Inflammatory macrophage (primary cell): Measurements from ENCODE around the gene ACTR2.
A peak's percentile ranks its signal among the peaks of the same experiment; 100 is the strongest.
"Not testable (repeated sequence)": the region's sequence is repeated elsewhere in the genome, so short reads cannot be mapped to it uniquely, and the experiment has no call there.

Source experiments
- DNase-seq, 2 donors: peaks; one replicate each; pipeline ENCODE4 v3.0.0-alpha.2; 2020 to 2022

ACTR2 gene

DNA sequence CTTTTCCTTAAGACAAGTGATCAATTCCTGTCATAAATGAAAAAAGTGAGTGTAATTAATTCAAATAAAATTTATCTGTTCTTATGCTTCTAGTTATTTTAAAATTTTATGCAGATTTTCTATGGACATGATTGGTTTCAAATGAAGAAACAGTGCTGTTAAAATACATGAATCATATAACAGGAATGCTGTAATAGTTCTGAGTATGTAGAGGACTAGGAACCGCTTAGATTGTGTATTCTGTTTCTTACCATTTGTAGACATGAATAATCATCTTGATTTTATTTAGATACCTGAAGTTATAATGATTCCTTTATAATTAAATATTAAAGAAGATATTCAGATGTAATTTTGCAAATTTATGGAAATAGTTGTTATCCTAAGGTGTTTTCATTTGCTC is 3.5 kb downstream of the ACTR2 start:
- DNase-seq = no peak

DNA sequence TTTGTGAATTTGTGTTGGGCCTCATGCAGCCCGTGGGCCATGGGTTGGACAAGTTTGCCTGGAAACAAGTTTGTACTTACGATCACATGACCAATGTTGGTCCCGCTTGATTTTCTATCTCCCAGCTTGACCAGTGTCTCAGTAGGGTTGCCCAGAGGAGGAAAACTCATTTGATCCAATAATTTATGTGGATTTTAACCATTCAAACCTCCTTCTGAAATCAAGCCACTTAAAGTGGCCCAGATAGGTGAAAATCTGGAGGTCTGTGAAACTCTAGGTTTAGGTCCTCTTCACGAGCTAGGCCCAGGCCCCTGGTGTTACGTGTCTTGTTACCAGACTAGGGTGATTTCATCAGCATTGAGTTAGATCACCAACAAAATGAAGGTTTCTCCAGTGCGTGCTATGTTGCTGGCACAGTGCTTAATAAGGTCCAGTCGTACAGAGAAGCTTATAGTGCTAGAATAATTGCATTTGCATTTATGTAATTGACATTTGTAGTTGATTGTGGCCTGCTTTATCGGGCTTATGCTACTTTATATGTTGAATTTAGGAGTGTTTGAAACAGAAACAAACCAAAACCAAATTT is 4.4 kb downstream of the ACTR2 start:
- peak; percentile 54 to 62 for DNase-seq

DNA sequence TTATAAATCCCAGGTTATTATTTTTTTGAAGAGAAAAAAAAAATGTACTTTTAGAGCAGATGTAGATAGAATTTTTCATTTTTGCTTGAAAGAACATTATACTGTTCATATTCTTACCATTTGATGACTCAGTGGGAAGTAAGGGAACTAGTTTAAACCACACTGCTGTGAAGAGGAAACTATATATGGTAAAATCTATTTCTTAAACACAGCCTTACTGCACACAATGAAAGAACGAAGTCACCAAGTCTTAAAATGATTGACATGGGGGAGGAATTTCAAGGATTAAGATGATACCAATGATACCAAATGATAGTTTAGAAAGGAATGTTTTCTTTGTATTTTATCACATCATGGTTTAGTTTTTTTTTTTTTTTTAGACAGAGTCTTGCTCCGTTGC is 5.0 kb downstream of the ACTR2 start:
- peak; percentile 39 to 78 for DNase-seq

DNA sequence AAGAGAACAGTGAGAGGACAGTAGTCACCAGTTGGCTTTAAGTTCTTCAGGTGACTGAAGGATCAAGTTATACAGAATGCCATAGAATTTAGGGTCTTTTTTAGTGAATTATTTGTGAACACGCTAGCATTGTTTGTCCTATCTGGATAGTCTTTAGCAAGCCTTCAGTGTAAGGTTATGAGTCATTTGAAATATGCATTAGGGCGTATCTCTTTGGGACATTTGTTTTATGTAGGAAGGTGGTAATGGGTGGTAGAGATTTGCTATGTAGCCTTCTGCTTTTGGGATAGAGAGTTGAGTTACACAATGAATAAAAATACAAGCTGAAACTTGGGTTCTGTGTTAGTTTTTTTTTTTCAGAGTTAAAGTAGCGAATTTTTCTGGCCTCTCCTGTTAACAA is 13.0 kb downstream of the ACTR2 start:
- peak; percentile 19 to 32 for DNase-seq

DNA sequence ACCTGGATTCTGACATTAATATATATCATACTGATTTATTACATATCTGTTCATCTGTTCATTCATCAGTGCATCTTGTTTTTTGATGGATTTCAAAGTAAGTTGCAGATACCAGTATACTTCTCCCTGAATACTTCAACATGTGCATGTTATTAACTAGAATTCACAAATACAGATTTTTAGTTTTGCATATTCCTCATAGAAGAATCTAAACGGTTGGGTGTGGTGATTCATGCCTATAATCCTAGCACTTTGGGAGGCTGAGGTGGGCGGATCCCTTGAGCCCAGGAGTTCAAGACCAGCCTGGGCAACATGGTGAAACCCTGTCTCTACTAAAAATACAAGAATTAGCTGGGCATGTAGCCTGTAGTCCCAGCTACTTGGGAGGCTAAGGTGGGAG is 16.8 kb downstream of the ACTR2 start:
- DNase-seq = not testable (repeated sequence)

DNA sequence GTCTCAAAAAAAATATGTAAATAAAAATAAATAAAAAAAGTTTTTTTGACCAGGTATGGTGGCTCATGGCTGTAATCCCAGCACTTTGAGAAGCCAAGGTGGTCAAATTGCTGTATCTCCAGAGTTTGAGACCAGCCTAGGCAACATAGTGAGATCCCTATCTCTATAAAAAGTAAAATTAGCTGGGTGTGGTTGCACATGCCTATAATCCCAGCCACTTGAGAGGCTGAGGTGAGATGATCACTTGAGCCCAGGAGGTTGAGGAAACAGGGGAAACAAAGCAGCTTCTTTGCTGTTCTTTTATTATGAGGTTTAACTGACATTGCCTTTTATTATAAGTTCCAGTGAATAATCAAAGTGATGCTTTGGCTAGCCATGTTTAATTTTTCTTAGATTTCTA is 25.0 kb downstream of the ACTR2 start:
- DNase-seq = no peak

DNA sequence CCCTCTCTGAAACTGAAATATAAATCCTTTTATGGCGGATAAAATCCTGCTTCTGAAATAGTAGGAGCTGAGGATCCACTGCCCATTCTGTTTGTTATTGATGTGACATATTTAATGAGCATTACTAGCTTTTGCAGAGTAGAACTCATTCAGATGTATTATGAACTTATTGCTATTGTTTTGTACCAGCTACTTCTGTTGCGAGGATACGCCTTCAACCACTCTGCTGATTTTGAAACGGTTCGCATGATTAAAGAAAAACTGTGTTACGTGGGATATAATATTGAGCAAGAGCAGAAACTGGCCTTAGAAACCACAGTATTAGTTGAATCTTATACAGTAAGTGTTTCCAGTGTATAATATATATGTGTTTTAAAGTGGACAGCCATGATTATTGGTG is 27.7 kb downstream of the ACTR2 start:
- DNase-seq = peak; percentile 46 to 60

DNA sequence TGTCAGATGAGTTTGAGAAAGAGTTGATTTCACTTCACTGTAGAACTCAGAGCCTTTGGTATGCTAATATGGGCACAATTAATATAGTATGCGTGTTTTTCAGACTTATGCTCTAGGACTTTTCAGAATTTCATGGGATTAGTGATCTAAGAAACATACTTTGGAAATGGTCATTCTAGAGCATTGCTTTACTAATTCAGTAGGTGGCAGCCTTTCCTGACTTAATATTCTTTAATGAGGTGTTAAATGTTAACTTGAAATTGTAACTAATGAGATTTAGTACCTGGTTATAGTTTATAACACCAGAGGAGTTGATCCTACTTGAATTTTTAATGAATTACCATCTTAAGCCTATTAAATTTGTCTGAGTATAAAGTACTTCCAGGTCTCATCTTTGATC is 28.4 kb downstream of the ACTR2 start:
- DNase-seq = no peak

DNA sequence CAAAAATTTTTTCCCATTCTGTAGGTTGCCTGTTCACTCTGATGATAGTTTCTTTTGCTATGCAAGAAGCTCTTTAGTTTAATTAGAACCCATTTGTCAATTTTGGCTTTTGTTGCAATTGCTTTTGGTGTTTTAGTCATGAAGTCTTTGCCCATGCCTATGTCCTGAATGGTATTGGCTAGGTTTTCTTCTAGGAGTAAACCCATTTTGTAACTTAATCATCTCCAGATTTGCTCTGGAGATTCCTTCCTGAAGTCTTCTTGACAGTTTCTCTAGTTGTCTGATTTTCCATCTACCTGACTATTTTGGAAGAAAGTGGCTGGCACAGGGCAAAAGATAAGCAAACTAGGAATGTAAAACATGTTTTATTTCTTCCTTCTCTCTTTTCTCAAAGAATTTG is 30.2 kb downstream of the ACTR2 start:
- not testable (repeated sequence) for DNase-seq

DNA sequence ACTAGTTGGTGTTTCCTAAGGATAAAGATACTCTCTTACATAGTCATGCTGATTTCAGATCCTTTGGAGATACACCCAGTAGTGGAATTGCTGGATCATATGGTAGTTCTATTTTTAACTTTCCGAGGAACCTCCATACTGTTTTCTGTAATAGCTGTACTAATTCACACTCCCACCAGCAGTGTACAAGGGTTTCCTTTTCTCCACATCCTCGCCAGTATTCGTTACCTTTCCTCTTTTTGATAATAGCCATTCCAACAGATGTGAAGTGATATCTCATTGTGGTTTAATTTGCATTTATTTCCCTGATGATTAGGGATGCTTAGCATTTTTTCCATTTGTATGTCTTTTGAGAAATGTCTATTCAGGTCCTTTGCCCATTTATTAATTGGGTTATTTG is 34.0 kb downstream of the ACTR2 start:
- no peak for DNase-seq

DNA sequence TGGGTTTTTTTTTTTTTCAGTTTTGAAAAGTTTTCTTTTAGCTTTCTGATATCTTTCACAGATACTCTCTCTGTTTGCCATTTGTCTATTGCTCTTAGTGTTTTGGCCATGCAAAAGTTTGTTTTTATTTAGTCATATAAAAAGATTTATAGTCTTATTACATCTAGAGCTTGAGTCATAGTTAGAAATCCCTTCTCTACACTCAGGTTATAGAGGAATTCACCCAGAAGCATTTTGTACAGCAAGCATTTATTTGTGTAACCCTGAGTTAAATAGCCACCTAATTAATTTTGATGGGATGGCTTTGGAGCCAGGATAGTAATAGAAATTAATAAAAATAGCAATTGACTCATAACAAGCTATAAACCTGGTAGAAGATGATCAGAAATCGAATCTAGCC is 35.6 kb downstream of the ACTR2 start:
- no peak for DNase-seq

DNA sequence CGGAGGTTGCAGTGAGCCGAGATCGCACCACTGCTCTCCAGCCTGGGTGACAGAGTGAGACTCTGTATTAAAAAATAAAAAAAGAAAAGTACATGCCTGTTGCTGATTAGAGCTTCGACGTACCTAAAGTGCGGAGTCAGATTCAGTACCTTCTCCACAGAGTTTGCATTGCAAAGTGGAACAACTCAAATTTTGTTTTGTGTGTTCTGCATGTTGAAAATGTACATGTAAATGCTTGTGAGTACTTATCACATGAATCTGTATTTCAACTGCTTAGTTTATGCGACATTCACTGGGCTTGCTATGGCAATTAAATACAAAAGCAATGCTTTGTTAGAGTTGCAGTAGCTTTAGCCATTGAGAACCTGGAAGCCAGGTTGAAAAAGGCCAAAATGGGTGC is 36.4 kb downstream of the ACTR2 start:
- no peak for DNase-seq

DNA sequence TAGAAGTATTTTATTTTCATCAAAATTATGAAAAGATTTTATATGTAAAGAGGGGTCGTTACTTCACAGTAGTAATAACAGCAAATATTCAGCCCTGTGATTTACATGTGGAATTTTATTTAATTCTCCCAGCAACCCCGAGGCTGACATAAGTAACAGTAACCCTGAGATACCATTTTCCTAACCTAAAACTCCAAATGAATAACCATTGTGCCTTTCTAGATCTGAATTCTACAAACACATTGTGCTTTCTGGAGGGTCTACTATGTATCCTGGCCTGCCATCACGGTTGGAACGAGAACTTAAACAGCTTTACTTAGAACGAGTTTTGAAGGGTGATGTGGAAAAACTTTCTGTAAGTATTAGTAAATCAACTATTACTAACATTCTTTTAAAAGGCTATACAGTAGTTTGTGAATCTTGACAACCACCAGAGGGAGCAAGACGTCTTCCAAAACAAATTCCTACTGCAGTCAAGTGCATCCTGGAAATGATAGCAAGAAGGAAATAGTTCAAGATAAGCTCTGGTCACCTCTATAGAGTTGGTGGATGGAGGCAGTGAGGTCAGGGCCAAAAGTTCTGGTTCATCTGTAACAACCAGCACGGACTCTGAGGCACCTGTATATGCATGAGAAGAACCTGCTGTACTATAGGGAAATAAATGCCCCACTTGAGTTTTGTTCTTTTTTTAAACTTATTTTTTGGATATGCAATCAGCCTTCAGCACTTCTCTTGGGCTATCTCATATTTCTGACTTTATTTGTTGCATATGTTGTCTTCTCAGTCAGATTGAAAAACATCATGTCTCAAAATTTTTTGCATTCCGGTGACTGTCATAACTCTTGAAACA is 37.4 kb downstream of the ACTR2 start:
- DNase-seq = peak; percentile 44 to 60

DNA sequence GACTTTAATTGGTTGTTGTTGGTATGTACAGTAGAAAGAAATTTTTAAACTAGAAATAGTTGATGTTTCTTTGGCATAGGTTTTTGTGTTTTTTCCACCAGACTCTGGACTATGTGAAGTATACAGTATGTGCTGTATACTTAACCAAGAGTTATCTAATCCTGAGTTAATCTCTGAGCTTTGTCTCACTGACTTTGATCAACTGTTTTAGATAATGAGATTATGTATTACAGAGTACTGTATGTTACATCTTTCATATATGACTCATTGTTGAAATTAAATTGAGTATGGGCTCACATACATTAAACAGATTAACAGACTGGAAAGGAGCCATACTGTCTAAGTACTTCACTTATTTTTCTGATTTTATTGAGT is 38.0 kb downstream of the ACTR2 start:
- DNase-seq = no peak

DNA sequence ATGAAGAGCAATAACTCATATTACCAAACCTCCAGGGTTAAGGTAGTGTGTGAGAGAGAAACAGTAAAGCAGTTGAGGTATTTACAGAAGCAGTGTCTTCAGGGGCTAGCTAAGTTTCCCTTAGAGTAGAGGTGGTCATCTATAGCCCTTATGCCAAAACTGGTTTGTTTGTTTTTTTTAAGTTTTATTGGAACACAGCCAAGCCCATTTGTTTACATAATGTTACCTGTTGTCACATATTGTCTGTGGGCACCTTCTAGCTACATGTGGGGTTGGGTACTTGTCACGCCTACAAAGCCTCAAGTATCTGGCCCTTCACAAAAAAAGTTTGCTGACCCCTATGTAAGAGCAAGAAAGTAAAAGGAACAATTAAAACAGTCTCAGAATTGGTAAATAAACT is 39.4 kb downstream of the ACTR2 start:
- no peak for DNase-seq

DNA sequence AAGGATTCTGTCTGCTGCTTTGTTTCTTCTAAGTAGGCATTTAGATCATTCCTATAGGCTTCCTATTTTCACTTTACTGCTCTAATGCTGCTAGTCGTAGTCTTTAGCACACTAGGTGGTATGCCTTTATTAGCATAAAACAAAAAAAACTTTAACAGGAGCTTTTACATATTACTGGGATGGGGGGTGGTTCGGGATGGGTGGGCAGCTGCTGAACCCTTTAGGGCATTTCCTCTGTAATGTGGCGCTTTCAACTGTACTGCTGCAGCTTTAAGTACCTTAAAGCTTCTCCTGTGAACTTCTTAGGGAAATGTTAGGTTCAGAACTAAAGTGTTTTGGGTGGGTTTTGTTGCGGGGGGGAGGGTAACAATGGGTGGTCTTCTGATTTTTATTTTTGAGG is 41.3 kb downstream of the ACTR2 start:
- no peak for DNase-seq

DNA sequence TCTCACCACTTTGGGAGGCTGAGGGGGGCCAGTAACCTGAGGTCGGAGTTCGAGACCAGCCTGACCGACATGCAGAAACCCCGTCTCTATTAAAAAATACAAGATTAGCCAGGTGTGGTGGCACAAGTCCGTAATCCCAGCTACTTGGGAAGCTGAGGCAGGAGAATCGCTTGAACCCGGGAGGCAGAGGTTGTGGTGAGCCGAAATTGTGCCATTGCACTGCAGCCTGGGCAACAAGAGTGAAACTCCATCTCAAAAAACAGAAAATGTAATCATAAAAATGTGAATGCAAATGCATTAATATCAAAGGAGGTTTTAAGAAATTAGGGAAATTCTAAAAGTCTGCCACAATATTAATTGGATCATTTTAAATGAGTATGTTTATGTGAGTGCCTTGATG is 45.7 kb downstream of the ACTR2 start:
- DNase-seq = no peak

DNA sequence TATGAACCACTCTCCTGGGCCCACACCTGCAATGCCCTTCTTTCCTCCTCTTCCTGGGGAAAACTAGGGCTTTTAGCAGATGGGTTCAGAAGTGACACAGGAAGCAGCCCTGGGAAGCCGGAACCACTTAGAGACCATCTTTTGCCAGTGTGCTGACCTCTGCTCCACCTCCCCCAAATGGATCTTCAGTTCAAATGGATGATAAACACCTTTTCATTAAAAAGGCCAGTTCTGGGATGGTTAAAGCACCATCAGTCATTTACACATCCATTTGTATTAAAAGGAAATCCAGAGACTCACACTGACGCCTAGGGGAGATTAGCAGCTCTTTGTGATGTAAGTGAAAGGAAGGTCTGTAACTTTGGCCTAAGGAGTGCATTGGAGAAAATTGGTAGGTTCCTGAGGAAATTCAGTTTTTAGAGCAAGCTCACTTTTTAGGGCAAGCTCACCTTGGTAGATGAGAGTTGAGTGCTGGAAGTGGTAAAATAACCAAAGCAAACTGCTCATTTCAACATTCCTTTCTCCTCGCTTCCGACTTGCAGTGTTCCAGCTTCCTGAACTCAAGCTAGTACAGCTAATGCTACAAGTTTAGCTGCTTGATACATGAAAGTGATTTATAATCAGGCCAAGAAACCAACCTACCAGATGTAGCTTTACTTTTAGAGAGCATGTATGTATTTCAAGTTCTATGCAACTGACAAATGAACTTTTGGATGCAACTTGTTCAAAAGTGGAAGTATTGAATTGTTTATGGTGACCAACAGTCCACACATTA is 47.7 kb downstream of the ACTR2 start:
- no peak for DNase-seq

DNA sequence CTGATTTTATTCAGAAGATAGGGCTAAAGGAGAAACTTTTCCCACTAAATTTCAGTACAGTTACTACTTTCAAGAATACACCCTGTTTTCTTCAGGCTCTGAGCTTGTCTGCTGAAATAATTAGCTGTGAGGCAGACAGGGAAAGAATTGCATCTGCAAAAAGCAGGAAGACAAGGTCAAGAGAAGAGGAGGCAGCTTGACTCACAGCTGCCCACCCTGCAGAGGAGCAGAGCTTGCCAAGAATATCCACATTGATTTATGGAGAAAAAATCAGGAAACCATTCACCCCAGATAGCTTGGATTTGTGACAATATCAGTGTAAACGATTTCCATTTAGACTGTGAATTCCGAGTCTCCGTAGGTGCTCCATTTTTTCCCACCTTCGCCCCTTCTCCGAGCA is 49.0 kb downstream of the ACTR2 start:
- no peak for DNase-seq

DNA sequence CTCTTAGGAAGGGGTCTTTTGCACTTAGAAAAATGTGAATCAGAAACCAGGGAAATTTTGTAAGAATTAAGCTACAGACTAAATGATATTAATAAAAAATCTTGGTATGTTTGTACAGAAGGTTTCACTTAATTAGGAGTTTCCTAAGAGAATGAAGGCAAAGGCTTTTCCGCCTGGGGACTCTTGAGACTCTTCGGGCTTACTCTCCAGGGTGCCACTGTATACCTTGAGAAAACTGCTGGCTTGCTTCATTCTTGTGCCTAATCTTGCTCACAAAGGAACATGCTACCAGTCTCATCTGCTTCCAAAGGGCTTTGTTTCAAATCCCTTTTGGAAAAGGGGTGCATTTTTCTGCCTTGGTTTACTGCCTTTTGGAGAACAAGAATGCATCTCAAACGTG is 49.5 kb downstream of the ACTR2 start:
- DNase-seq = no peak

DNA sequence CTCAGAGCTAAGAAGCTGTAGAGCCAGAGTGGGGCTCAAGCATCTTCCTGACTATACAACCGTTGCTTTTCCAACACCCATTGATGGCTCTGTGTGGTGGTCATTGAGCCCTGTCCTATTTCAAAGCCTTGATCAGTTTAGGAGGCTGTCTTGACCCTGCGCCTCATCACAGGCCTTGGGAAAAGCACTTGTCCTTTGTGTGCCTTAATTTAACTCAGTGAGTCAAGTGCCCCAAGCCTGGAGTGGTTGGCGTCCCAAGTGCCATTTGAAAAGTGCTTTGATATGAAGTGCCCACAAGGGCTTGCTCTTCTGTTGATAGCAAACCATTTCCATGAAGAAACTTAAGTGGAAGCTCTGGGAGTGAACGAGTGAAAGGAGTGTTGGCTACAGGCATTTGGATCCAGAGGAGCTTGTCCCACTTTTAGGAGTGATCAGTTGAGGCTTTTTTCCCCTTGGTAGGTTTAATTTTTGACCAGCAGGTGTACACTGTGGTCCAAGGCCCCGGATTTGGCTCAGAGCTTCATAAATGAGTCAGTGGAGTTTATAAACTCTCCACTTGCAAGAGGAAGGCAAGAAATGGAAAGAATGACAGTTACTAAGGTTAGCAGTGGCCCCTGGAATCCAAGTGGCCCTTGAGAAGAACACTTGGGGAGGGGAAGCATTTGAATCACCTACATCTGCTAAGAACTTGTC is 50.3 kb downstream of the ACTR2 start:
- DNase-seq = no peak

DNA sequence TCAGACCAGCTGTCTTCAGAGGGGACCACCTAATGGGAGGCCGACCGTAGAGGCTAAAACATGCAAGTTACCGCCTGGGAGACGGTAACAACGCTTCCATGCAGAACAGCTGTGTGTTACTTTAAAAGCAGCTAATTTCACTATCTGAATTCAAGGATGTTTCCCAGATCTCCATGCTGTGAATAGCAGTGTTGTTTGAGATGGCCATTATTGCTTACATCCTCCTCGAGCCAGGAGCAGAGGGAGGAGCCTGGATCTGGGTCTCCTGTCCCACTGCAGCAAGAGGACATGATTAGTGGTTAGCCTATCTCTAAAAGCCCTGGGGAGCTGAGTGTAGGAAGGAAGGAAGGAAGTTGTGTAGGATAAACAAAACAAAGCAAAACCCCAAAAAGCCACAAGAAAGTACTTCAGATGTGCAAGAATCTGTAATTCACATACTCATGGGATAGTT is 50.9 kb downstream of the ACTR2 start:
- DNase-seq = peak; percentile 11 to 20

DNA sequence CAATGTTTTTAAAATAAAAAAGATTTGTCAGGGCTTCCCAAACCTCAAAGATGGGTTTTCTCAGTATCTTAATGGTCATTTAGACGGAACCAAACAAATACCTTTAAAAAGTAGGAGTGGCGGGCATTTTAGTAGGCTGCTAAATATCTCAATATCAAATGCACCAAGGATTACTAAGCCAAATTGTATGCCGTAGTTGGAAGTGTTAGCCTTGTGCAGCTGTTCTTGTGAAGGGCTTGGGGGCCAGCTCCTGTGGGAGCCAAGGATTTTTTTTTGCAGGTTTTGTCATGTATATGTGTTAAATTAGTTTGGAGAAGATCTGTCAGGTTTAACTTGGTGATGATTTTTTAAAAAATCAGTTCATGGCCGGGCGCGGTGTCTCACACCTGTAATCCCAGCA is 52.1 kb downstream of the ACTR2 start:
- no peak for DNase-seq
